Activated CD4-positive, CD25-positive, alpha-beta regulatory T cell treated with anti-CD3 and anti-CD28 coated beads, Interleukin-2, amount 50 U/mL, for 16 hours (primary cell): ENCODE measurements around the gene THOC5.
A peak's percentile ranks its signal among the peaks of the same experiment; 100 is the strongest.
"Not testable (repeated sequence)": the region's sequence is repeated elsewhere in the genome, so short reads cannot be mapped to it uniquely, and the experiment has no call there.

ENCODE experiments used
- DNase-seq: peaks from one replicate; pipeline ENCODE4 v3.0.0-alpha.2; 2020; ENCODE audit warnings: low read depth, low spot score

Gene THOC5

DNA sequence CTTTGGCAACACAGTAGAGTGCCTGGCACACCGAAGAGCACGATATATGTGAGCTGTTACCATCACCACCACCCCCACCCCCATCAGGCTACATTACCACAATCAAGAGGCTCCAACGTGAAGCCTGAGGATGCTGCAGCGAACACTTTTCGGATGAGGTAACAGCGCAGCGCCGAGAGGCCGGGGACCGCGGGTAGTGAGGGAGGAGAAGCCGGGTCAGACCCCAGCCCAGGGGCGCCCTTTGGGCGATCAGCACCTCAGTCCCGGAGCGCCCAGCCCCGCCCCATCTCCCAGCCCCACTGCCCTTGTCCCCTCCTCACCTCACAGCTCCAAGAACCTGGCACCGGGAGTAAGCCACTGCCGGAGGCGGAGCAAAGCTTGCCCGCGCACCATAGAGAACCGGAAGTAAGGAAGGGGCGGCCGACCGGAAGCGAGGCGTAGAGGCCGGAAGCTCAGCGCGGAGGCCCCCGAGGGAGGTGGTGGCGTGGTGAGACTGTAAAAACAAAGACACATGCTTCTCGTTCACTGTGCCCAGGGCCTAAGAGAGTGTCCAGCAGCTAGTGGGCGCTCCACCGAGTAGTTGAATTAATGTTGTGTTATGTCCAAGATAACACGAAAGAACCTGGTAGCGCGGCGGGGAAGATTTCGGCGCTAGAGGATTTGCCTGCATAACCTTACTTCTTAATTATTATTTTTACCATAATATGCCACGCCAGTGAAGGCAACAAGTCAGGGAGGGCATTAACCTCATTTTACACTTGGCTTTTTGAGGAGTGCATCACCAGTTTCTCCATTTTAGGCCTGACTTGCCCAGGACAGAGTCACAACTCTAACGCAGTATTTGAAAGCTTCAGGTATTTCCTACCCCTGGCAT lies at the start of gene THOC5:
TSS of gene THOC5 (minus strand) at position 407 of the 874 bp plus-strand sequence. CDS start 4,610 bp downstream, outside the sequence.
- DNase-seq: peak; percentile 79

DNA sequence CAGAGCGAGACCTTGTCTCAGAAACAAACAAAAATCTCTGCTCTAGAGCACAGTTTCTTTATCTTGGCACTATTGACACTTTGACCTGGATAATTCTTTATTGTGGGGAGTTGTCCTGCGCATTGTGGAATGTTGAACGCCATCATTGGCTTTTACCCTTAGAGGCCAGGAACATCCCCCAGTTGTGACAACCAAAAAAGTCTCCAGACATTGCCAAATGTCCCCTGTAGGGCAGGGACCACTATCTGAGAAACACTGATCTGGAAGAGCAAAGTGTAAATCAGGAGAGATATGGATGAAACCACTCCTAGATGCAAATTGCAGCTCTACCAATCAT lies 45.1 kb upstream of the THOC5 start:
- no peak for DNase-seq

DNA sequence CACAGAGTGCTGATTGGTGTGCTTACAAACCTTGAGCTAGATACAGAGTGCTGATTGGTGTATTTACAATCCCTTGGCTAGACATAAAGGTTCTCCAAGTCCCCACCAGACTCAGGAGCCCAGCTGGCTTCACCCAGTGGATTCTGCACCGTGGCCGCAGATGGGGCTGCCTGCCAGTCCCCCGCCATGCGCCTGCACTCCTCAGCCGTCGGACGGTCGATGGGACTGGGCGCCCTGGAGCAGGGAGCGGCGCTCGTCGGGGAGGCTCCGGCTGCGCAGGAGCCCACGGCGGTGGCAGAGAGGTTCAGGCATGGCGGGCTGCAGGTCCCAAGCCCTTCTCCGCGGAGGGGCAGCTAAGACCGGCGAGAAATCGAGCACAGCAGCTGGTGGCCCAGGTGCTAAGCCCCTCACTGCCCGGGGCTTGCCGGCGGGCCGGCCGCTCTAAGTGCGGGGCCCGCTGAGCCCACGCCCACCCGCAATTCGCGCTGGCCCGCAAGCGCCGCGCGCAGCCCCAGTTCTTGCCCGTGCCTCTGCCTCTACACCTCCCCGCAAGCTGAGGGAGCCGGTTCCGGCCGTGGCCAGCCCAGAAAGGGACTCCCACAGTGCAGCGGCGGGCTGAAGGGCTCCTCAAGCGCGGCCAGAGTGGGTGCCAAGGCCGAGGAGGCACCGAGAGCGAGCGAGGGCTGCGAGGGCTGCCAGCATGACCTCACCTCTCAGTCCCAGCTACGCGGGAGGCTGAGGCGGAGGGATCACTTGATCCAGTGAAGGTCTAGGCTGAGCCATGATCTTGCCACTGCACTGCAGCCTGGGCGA lies 44.5 kb upstream of the THOC5 start:
- not testable (repeated sequence) for DNase-seq

GRCh38 chr22:29596408-29596807 lies 42.9 kb upstream of the THOC5 start:
- DNase-seq: no peak

DNA sequence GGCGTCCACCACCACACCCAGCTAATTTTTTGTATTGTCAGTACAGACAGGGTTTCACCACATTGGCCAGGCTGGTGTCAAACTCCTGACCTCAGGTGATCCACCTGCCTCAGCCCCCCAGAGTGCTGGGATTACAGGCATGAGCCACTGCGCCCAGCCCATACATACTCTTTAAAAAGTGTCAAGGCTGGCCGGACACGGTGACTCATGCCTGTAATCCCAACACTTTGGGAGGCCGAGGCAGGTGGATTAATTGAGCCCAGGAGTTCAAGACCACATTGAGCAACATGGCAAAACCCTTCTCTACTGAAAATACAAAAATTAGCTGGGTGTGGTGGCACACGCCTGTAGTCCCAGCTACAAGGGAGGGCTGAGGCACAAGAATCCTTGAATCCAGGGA lies 40.9 kb upstream of the THOC5 start:
- DNase-seq: not testable (repeated sequence)

- no peak for DNase-seq
These were observed 40.4 kb upstream of the THOC5 start for GRCh38 chr22:29593923-29594322.

GRCh38 chr22:29587938-29588699 lies 34.6 kb upstream of the THOC5 start:
- DNase-seq: no peak

- DNase-seq: not testable (repeated sequence)
These were observed 32.7 kb upstream of the THOC5 start for GRCh38 chr22:29586193-29586705.

DNA sequence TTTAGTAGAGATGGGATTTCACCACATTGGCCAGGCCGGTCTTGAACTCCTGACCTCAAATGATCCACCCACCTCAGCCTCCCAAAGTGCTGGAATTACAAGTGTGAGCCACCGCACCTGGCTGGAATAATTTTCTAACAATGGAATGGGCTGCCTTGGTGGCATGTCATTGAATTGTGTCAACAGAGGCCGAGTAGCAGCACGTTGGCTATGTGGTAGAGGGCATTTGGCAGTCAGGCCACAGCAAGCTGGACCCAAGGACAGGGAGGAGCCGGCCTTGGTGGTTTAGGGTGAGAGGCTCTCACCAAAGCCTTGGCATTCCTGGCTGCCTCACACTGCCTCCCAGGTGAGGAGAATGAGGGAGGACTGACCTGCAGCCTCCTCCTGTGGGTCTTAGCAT lies 31.4 kb upstream of the THOC5 start:
- no peak for DNase-seq

GRCh38 chr22:29581799-29582198 lies 28.2 kb upstream of the THOC5 start:
- no peak for DNase-seq

- DNase-seq: no peak
These were observed 26.7 kb upstream of the THOC5 start for GRCh38 chr22:29580200-29580810.

DNA sequence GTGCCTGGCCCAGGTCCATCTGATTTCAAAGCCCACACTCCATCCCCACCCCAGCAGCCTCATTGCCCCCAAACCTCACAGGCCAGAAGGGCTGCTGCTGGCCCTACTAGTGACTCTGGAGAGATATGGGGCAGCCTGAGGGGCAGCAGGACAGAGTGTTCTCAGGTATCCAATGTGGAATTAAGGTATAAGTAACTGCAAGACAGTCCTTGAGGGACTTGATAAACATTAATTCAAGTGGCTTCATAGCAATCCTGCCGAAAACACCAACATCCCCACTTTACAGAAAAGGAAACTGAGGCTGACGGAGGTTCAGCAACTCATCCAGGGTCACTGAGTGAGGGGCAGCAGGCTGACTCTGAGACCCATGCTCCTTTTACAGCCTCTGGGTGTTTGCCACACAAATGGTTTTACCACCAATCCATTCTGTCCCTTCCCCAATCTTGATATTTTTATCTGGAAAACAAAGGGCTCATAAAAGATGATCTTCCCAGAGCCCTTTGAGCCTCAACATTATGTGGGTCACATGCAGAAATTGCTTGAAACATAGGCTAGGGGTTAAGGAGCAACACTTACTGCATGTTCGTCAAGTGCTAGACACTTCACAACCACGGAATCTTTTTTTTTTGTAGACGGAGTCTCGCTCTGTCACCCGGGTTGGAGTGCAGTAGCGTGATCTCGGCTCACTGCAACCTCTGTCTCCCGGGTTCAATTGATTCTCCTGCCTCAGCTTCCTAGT lies 25.1 kb upstream of the THOC5 start:
- DNase-seq: no peak

DNA sequence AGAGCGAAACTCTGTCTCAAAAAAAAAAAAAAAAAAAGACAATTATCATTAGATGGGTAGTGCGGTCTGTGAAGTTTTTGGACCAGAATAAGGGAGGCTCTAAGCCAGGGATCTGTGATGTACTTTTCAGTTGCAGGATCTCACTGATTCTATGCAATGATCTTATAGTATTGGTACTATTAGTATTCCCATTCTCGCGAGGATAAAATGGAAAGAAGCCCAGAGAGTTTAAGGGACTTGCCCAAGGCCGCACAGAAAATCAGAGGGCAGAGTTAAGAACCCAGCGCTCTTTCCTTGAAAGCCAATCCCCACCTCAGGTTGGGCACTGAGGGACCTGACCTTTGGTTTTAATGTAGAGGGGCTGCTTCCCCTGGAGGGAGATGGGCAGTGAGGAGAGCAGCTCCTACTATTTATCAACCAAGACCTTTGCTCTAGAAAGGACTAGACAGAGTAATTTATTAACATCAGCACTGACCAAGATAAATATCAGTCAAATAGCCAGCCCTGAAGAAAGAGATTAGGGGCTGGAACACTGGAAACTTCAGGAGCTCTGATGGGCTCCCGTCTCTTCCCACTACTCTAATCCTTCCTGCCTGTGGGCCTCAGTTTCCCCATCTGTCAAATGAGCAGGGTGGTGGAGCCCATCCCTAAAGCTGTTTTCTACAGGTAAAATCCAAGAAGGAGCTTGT lies 21.3 kb upstream of the THOC5 start:
- DNase-seq: no peak

GRCh38 chr22:29570912-29571549 lies 17.5 kb upstream of the THOC5 start:
- DNase-seq: no peak

DNA sequence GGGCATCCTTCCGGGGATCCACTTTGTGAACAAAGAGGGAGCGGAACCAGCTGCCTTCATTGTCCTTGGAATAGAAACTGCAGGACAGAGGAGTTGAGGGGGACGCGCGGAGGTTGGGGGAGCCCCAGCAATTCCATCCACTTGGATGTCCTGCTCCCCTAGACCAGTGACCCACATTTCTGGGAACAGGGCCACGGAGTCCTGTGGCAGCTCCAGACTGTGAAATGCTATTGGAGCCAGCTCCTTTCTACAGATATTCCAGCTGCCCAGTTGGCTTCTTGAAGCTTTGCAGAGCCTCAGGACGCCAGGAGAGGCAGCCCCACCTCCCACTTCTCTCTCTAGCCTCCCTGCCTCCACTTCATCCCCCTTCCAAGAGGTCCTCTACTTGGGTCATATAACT lies 16.9 kb upstream of the THOC5 start:
- DNase-seq: no peak

- no peak for DNase-seq
These were observed 15.6 kb upstream of the THOC5 start for GRCh38 chr22:29569011-29569678.

- no peak for DNase-seq
These were observed 13.8 kb upstream of the THOC5 start for GRCh38 chr22:29567338-29567737.

DNA sequence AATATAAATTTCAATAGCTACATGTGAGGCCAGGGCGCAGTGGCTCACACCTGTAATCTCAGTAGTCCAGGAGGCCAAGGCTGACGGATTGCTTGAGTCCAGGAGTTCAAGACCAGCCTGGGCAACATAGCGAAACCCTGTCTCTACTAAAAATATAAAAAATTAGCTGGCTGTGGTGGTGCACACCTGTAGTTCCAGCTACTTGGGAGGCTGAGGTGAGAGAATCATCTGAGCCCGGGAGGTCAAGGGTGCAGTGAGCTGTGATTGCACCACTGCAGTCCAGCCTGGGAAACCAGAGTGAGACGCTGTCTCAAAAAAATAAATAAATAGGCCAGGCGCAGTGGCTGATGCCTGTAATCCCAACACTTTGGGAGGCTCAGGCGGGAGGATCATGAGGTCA lies 13.0 kb upstream of the THOC5 start:
- not testable (repeated sequence) for DNase-seq
